HepG2 (cell line): ENCODE measurements around the gene DAD1. TPM values are rescaled to one million over a fixed set of nuclear protein-coding genes. Genes with fewer than 3 reads are reported as not detected.
A peak's percentile ranks its signal among the peaks of the same experiment; 100 is the strongest.

Experiments
- ARID2 ChIP-seq: sonication (generic); formaldehyde crosslinking; IDR thresholded peaks from 2 replicates; pipeline ENCODE4 v1.8.1; 2022; ENCODE audit warnings: mild to moderate bottlenecking, missing genetic modification reagents, borderline replicate concordance
- CTCF ChIP-seq: sonication (generic); formaldehyde crosslinking; IDR thresholded peaks from 2 replicates; pipeline ENCODE4 v1.5.0; 2020; ENCODE audit warnings: mild to moderate bottlenecking, missing genetic modification reagents, moderate library complexity
- DR1 ChIP-seq: sonication (generic); formaldehyde crosslinking; IDR thresholded peaks from 2 replicates; pipeline ENCODE4 v1.8.0; 2021; ENCODE audit warnings: mild to moderate bottlenecking, missing genetic modification reagents, inconsistent platforms
- GZF1 ChIP-seq: sonication (generic); formaldehyde crosslinking; IDR thresholded peaks from 2 replicates; pipeline ENCODE4 v1.5.1; 2020; ENCODE audit warnings: mild to moderate bottlenecking, missing genetic modification reagents
- HMGXB4 ChIP-seq, 2 experiments: sonication (generic) in 1 of 2; formaldehyde crosslinking in 1 of 2; IDR thresholded peaks; 2 replicates each; pipeline versions ENCODE4 v1.4.0 to v1.6.1; 2018 to 2020; ENCODE audit warnings: missing genetic modification reagents in 2 of 2, borderline replicate concordance in 1 of 2, low read depth in 1 of 2, mild to moderate bottlenecking in 1 of 2, missing biosample characterization in 1 of 2
- IRF2 ChIP-seq: IDR thresholded peaks from 2 replicates; pipeline ENCODE4 v1.6.1; 2018; ENCODE audit warnings: missing genetic modification reagents, missing compliant biosample characterization
- KLF16 ChIP-seq, 2 experiments: sonication (generic) in 1 of 2; formaldehyde crosslinking in 1 of 2; IDR thresholded peaks; 2 replicates each; pipeline versions ENCODE4 v1.6.1 to v1.8.0; 2016 to 2023; ENCODE audit warnings: missing genetic modification reagents in 2 of 2, missing compliant biosample characterization in 1 of 2
- LRRFIP1 ChIP-seq: sonication (generic); formaldehyde crosslinking; conservative IDR thresholded peaks from 2 replicates; pipeline ENCODE4 v1.4.0; 2020; ENCODE audit warnings: missing genetic modification reagents
- MAFF ChIP-seq: IDR thresholded peaks from 2 replicates; pipeline ENCODE4 v1.6.1; 2011; ENCODE audit warnings: low read depth, low read length, improper control_type of control experiment
- REPIN1 ChIP-seq: sonication (generic); formaldehyde crosslinking; IDR thresholded peaks from 2 replicates; pipeline ENCODE4 v1.8.0; 2022; ENCODE audit warnings: missing genetic modification reagents, low read depth, mild to moderate bottlenecking, borderline replicate concordance
- SMC3 ChIP-seq: IDR thresholded peaks from 2 replicates; pipeline ENCODE4 v1.6.1; 2011; ENCODE audit warnings: low read length, improper control_type of control experiment
- STAG1 ChIP-seq: sonication (generic); formaldehyde crosslinking; IDR thresholded peaks from 2 replicates; pipeline ENCODE4 v1.4.0; 2020; ENCODE audit warnings: missing genetic modification reagents
- THAP11 ChIP-seq: IDR thresholded peaks from 2 replicates; pipeline ENCODE4 v1.6.1; 2016; ENCODE audit warnings: missing biosample characterization, missing genetic modification reagents
- TRIM24 ChIP-seq: sonication (generic); formaldehyde crosslinking; IDR thresholded peaks from 2 replicates; pipeline ENCODE4 v1.8.0; 2022; ENCODE audit warnings: mild to moderate bottlenecking, missing genetic modification reagents
- ZNF124 ChIP-seq: sonication (generic); formaldehyde crosslinking; IDR thresholded peaks from 2 replicates; pipeline ENCODE4 v1.4.0; 2020; ENCODE audit warnings: missing genetic modification reagents
- ZNF704 ChIP-seq: sonication (generic); formaldehyde crosslinking; IDR thresholded peaks from 2 replicates; pipeline ENCODE4 v1.8.1; 2023; ENCODE audit warnings: mild to moderate bottlenecking, inconsistent platforms, moderate library complexity, missing genetic modification reagents, borderline replicate concordance
- ZNF879 ChIP-seq: sonication (generic); formaldehyde crosslinking; IDR thresholded peaks from 2 replicates; pipeline ENCODE4 v1.8.1; 2023; ENCODE audit warnings: missing genetic modification reagents
- polyA plus RNA-seq, 8 experiments: library from polyadenylated mRNA; depleted of rRNA in 3 of 8; stranded (reverse) in 7 of 8; unstranded in 1 of 8; fragments of >200 nt; fragmentation: Illumina TruSeq in 4 of 8; extraction: Trizol in 4 of 8; gene quantifications; 2 replicates each; pipeline versions ENCODE4 v1.2.1 to v1.2.3, GENCODE V29; 2011 to 2016; ENCODE audit warnings: low read depth in 4 of 8, missing spikeins in 1 of 8, mixed read lengths in 1 of 8; ENCODE audit not compliant: insufficient read depth in 1 of 8
- total RNA-seq, 5 experiments: library from RNA; depleted of rRNA; stranded (reverse); fragments of >200 nt; fragmentation: Illumina TruSeq; extraction: Trizol; gene quantifications; 2 replicates each; pipeline ENCODE4 v1.2.3, GENCODE V29; 2016; ENCODE audit warnings: low read depth in 1 of 5

Gene DAD1
- total and polyA plus RNA-seq, 2 of the 13 experiments (the other 11 are each of a cell fraction or from before 2014, with no cell fraction given) = 558 to 626 TPM

GRCh38 chr14:22598896-22599244 is 9.8 kb upstream of the DAD1 start (continued):
- TF ChIP-seq ZNF704 (CRISPR knock-in tag) = 0 out of 2 replicates have a peak, but pooled peaks have one; percentile 3
- TF ChIP-seq CTCF (CRISPR knock-in tag) = peak; percentile 61
- peak; percentile 45; the same call in 1 of the 2 replicates for TF ChIP-seq ZNF879 (CRISPR knock-in tag)
- peak; percentile 23; the same call in 1 of the 2 replicates for TF ChIP-seq THAP11
- TF ChIP-seq SMC3 = peak; percentile 30; the same call in 1 of the 2 replicates
- TF ChIP-seq IRF2 (CRISPR knock-in tag) = peak; percentile 23; the same call in 1 of the 2 replicates
- peak; percentile 50 for TF ChIP-seq GZF1 (CRISPR knock-in tag)
- 0 out of 2 replicates have a peak, but pooled peaks have one; percentile 5 for TF ChIP-seq REPIN1 (CRISPR knock-in tag)
- peak; percentile 34; the same call in 1 of the 2 replicates for TF ChIP-seq MAFF
- no peak for TF ChIP-seq DR1
- peak; percentile 27; the same call in 1 of the 2 replicates for TF ChIP-seq STAG1 (CRISPR knock-in tag)
- peak in 1 of 2 experiments; percentile 77 for TF ChIP-seq HMGXB4 (CRISPR knock-in tag; IDR thresholded peaks at IDR 0.05; ENCODE audit: borderline replicate concordance in 1 of 2, low read depth in 1 of 2)
- TF ChIP-seq LRRFIP1 = no peak
- no peak for TF ChIP-seq TRIM24 (CRISPR knock-in tag)
- 0 out of 2 replicates have a peak, but pooled peaks have one; percentile 9 for TF ChIP-seq ZNF124 (CRISPR knock-in tag)
- peak; percentile 13; the same call in 1 of the 2 replicates for TF ChIP-seq ARID2 (CRISPR knock-in tag)
- TF ChIP-seq KLF16 (CRISPR knock-in tag; IDR thresholded peaks at IDR 0.05) = peak in 1 of 2 experiments; percentile 21; a peak in 1 of 4 replicates
